Stimulated activated CD4-positive, alpha-beta T cell treated with anti-CD3 and anti-CD28 coated beads, Interleukin-1b, Interleukin-23, amount 100 ng/mL, for 1 hour (primary cell): ENCODE data around the gene OVCH1.
"Not testable (repeated sequence)": the region's sequence is repeated elsewhere in the genome, so short reads cannot be mapped to it uniquely, and the experiment has no call there.

Source experiments
- DNase-seq, 2 donors: peaks; one replicate each; pipeline ENCODE4 v3.0.0-alpha.2; 2020; ENCODE audit warnings: low read depth in 2 of 2

The OVCH1 gene

GRCh38 chr12:29492891-29493290 is 4.6 kb downstream of the OVCH1 start:
- DNase-seq = no peak

DNA sequence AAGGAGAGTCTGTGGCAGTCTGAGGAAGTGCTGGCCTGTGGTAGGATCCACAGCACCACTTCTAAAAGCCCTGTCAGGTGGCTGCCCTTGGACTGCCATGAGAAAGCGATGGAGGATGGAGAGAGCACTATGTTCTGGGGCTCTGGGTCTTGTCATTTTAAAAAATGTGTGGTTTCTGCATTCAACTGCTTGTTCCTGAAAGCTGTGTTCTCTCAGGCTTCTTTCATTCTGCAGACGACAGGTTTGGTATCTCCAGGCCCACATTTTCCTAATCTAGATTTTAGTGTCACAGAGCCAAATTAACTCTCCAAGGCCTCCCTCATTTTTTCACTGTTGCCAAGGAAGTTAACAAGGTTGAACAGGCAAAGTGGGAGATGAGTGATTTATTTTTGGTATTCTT is 10.5 kb downstream of the OVCH1 start:
- DNase-seq = no peak

- DNase-seq = no peak
These were observed 34.3 kb downstream of the OVCH1 start for GRCh38 chr12:29463198-29463597.

GRCh38 chr12:29460082-29460481 is 37.4 kb downstream of the OVCH1 start:
- no peak for DNase-seq

DNA sequence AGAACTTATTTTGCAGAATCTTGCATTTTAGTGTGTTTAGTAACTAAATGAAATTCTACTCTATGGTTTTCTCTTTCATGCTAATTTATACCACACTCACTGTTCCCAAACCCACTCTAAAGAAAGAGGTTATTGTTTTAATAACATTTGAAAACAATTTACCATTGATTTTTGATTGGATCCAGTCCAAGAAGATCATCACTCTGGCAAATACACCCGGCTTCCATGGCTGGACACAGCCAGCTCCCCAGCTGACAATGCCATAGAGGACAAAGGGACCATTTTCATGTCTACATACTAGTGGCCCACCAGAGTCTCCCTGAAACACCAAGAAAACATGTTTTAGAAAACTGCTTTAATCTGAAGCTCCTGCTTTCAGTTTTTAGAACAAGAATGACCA is 42.4 kb downstream of the OVCH1 start:
- DNase-seq = no peak

- no peak for DNase-seq
These were observed 45.6 kb downstream of the OVCH1 start for GRCh38 chr12:29451888-29452287.

DNA sequence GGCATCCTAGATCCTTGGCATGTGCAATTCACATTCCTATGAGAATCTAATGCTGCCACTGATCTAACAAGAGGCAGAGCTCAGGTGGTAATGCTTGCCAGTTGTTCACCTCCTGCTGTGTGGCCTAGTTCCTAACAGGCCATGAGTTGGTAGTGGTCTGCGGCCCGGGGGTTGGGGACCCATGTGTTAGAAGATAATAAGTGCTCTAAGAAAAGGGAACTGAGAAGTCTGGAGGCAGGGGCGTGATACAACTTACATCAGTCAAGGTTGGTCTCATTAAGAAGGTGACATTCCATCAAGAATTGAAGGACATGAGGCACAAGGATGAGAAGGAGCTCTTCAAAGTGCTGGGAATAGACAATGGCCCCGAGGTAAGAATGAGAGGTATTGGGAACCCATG is 49.3 kb downstream of the OVCH1 start:
- no peak for DNase-seq

- no peak for DNase-seq
These were observed 50.1 kb downstream of the OVCH1 start for GRCh38 chr12:29447285-29447975.

DNA sequence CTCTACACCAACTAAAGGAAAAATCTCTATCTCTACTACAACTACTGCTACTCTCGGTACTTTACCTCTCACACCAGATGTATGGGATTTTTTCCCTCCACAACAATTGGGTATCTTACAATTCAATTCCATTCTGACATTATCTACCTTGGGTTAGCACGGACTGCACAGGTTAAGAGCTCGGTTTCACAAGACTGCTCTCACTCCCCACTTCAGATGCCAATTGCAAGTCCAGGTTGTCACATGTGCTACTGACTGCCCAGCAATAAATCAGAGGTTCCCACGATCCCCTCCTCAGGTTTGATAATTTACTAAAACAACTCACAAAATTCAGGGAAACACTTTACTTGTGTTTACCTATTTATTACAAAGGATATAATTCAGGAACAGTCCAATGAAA is 58.0 kb downstream of the OVCH1 start:
- no peak for DNase-seq

GRCh38 chr12:29438752-29439408 is 58.6 kb downstream of the OVCH1 start:
- no peak for DNase-seq

- no peak for DNase-seq
These were observed 59.9 kb downstream of the OVCH1 start for GRCh38 chr12:29437575-29437974.

GRCh38 chr12:29436815-29437214 is 60.7 kb downstream of the OVCH1 start:
- DNase-seq = not testable (repeated sequence)

- no peak for DNase-seq
These were observed 66.0 kb downstream of the OVCH1 start for GRCh38 chr12:29431513-29431912.

DNA sequence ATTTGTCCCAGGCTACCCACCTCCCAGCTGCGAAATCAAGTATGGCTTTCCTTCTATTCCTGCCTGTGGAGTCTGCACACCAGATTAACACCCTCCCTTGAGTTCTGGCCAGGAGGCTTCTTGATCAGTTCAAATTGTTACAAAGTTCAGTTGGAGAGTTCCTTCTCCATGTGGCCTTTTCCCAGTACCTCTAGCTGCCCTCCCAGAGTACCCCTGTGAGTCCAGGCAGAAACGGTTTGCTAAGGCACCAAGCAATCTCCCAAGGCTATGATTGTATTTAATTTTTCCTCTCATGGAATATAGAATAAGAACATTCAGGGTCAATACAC is 66.8 kb downstream of the OVCH1 start:
- no peak for DNase-seq

GRCh38 chr12:29429999-29430715 is 67.3 kb downstream of the OVCH1 start:
- DNase-seq = no peak

DNA sequence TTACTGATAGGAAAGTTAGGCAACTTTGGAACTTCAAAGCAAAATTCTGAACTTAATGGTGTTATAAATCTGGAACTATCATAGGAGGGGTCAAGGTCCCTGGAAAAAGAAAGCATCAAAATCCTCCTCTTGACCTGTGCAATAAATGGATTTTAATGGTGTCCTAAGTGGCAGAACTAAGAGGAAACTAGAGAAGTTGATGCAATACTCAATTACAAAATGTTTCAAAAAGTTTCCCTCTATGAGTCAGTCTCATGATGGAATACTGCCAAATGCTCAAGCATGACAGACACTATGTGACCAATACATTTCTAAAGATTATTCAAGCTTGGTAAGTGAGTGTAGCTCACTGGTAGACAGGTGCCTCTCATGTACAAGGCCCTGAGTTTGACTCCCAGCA is 68.9 kb downstream of the OVCH1 start:
- no peak for DNase-seq

GRCh38 chr12:29427964-29428363 is 69.5 kb downstream of the OVCH1 start:
- no peak for DNase-seq

GRCh38 chr12:29426498-29426897 is 71.0 kb downstream of the OVCH1 start:
- DNase-seq = no peak

- no peak for DNase-seq
These were observed 71.8 kb downstream of the OVCH1 start for GRCh38 chr12:29425722-29426121.

DNA sequence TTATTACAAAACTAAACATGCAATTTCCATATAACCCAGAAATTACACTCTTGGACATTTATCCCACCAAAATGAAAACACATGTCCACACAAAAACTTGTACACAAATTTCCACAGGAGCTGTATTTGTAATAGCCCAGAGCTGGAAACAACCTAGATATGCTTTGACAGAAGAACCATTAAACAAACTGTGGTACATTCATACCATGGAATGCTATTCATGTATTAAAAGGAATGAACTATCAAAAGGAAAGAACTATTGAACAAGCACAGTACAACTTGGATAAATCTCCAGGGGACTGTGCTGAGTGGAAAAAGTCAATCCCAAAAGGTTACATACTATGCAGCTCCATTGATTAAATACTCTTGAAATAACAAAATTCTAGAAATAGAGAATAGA is 80.7 kb downstream of the OVCH1 start:
- no peak for DNase-seq

GRCh38 chr12:29415111-29415510 is 82.4 kb downstream of the OVCH1 start:
- DNase-seq = no peak

DNA sequence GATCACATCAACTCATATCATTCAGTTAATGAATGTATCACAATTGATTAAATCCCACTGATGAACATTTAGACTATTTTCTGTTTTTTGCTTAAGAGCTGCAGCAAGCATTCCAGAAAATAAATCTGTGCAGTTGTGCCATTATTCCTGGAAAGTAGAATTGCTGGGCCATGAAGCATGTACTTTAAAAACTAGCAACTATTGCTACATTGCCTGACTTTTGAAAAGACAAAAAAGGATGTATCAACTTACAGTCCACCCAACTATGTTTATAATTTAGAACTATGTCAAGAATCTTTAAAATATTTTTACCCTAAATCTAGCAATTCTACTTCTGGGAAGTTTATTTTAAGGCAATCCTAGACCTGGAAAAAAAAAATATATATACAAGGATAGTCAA is 83.1 kb downstream of the OVCH1 start:
- DNase-seq = no peak

DNA sequence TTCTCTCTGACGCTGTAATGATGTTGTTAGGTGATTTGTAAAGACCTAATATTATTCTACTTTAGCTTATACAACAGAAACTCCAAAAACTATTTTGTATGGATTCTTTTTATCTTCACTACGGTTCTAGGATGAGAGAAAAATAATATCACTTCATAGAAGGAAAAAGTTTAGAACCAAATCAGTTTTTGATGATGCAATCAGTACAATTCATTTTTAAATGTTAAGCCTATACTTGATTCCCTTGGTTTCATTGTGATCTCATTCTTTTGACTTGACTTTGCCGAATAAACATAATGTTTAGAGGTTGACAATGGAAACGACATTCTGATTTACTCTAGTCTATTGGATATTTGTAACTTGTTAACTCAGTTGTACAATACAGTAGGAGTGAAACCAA is 91.9 kb downstream of the OVCH1 start:
- no peak for DNase-seq
